HG02884 (cell line): Measurements from ENCODE around the gene DYNLT2.
"Not testable (repeated sequence)": the region's sequence is repeated elsewhere in the genome, so short reads cannot be mapped to it uniquely, and the experiment has no call there.

Experiments used
- ATAC-seq: cut with Tn5 transposase; IDR thresholded peaks from one replicate; pipeline ENCODE4 v1.9.1; 2021; ENCODE audit warnings: mild to moderate bottlenecking, moderate library complexity; ENCODE audit not compliant: unreplicated experiment

Gene DYNLT2

DNA sequence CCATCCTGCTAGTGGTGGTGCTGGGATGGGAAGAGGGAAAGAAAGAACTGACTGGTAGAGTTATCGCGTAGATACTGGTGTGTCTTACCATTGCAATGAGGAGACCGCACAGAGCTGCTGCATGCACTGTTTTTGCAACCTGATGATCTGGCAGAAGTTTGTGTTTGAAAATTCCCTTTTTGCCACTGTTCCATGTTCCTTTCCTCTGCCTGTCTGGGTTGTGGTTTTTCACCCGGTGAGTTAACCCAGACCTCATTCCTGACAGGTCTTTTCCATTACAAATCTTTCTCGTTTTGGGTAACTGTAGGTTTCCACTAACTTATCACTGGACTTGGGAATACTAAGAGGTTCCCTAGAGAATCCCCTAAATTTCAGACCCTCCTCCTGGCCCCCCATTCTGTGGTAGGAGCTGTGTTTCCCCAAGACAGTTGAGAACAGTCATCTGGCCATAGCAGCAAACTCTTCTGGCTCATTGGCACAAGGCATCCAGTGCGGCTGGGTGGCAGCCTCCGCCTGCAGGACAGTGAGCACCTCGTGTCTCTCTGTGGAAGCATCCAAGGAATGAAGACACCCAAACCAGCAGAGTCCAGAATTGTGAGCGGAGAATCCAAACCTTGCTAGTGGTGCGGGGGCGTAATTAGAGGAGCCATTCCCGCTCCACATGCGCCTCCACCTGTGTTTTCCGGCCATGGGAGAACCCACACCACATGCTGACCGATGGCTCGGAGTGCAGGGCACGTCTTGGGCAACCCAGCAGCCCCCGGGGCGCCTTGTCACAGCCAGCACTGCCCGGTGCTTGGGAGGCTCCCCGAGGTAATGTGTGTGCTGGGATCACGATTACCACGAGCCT, 32.8 kb upstream of the DYNLT2 start:
- no peak for ATAC-seq

DNA sequence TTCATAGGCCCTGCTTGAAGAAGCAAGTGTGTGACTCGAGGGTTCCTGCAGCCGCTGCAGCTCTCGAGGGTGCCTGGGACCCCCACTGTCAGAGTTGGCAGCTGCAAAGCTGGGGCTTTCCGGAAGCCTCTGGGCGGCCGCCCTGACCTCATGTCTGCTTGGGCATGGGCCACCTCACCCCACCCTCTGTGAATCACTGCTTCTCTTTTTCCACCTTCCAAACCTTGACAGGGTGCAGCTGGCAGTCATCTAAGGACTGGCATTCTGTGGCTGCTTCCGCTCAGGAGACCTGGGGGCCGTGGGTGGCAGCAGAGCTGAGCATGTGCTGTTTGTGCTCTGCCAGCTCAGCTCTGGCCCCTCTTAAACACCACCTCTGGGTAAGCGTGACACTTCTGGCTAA, 32.0 kb upstream of the DYNLT2 start:
- no peak for ATAC-seq

DNA sequence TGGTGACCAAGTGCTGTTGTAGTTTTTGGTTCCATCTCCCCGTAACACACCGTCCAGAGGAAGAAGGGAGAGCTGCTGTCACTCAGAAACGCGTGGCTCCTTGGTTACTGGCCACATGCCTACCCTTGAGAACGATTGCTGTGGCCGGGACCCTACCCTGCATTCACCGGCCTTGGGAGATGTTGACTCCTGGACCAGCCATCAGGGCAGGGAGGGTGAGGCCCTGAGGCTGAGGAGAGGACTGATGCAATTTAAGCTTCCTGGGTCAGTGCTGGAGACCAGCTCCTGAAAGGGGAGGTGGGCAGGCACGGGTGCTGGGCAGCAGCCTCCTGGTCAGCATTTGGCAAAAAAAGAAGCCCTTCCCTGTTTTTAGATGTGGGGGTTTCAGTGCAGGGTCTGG, 31.6 kb upstream of the DYNLT2 start:
- ATAC-seq, result no peak

DNA sequence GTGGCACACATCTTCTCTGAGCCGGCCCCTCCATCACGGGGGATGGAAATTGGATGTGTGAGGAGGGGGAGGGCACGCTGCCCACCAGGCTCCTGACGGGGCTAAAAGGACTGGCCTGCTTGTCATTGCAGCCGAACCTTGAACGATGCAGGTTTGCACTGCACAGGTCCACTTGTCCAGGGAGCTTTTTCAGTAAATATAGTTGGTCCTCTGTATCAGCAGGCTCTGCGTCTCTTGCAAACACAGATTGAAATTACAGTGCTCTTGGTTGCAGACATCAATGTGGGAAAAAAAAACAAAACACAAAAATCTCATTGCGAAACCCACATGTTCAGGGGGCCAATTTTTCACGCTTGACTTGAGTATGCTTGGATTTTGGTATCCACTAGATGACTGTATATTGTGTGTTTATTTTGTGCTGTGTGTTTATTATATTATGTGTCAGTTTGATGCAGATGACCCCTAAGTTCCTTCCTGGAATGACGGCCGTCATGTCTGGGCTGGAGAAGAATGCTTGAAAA, 29.3 kb upstream of the DYNLT2 start:
- no peak for ATAC-seq

DNA sequence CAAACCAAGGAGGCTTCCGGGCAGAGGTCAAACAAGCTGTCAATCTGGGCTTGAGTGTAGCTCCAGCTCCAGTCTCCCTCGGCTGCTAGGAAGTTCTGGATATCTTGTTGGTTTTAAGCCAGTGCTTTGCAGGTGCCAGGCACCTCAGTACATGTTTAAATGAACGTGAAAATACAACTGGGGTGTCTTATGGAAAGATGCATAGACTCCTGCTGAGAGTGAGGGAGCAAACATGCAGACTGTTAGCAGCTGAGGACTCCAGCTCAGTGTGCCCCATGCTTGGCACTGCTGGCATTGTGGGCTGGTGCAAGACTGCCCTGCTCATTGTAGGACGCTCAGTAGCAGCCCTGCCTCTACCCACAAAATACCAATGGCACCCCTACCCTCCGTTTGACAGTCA, 28.5 kb upstream of the DYNLT2 start:
- no peak for ATAC-seq

DNA sequence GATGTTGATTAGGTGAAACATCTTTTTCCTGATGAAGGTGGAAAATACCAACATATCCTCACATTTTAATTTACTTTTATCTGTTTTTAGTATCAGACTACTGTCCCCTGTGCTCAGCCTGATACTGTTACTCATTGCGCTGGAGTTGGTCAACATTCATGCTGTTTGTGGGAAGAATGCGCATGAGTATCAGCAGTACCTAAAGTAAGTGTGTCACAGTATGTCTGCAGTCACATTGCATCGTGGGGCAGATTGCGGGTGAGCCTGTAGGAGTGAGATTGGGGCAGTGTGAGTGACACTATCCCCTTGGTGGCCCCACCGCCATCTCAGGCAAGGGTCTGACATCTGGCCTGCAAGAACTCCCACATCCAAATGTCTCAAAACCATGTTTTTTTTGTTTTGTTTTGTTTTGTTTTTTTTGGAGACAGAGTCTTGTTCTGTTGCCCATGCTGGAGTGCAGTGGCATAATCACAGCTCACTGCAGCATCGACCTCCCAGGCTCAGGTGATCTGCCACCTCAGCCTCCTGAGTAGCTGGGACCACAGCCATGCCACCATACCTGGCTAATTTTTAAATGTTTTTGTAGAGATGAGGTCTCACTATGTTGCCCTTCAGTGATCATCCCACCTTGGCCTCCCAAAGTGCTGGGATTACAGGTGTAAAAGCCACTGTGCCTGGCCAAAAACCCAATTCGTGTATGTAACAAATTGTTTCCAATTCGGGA, 27.9 kb upstream of the DYNLT2 start:
- no peak for ATAC-seq

DNA sequence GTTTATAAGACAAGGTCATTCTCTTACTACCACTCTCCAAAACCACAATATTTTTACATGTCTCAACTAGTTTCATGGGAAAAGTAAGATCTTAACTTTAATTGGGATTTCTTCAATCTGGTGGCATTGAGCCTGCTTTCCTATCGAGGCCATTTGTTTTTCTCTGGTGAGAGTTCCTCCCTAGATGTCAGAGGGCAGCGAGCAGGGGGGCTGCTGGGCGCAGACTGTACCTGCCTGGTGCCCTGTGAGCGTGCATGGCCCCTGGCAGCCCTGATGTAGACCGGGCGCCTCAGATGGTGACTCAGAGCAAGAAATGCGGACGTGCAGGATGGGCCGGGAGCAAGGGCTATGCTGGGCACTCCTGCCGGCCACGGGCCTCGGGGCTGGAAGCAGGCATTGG, 27.3 kb upstream of the DYNLT2 start:
- no peak for ATAC-seq

DNA sequence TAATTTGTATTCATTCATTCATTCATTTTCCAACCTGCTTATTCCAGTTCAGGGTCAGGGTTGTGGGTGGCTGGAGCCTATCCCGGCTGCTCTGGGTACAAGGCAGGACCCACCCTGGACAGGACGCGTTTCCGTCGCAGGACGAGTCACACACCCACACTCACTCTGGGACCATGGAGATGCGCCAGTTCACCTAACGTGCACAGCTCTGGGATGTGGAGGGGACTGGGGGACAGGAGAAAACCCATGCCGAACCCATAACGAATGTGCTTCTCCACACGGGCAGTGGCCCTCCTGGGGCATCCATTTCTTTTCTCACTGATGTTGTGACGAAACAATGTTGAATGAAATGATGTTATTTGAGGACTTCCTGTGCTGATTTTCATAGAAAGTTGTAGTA, 26.5 kb upstream of the DYNLT2 start:
- no peak for ATAC-seq

DNA sequence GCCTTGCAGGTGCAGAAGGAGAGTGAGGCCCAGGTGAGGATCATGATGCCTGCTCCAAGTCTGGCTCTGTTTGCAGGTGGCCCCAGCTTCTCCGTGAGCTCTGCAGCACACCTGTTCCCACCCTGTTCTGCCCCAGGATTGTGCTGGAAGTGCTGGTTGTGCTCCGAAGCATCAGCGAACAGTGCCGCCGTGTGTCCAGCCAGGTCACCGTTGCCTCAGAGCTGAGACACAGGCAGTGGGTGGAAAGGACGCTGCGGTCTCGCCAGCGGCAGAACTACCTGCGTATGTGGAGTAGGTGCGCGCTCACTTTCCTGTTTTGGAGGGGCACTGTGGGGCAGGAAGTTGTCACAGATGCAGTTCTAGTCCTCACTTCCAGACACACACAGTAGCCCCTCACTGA, 25.0 kb upstream of the DYNLT2 start:
- ATAC-seq, result no peak

DNA sequence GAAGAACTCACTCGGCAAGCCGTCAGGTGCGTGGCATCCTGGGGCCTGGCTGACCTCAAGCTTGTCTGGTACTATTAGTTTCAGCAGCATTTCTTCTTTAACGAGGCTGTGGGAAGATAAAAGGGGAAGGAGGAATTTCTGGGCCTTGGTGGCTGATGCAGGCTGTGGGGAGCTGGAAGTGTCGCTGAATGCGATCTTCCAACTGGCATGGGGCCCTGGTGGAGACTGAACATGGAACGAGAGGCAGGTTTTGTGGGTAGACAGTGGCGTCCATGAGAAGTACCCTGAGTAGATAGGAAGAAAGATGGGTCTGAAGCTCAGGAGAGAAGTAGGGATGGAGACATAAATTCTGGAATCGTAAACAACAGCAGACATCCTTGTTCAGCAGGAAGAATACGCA, 23.9 kb upstream of the DYNLT2 start:
- no peak for ATAC-seq

DNA sequence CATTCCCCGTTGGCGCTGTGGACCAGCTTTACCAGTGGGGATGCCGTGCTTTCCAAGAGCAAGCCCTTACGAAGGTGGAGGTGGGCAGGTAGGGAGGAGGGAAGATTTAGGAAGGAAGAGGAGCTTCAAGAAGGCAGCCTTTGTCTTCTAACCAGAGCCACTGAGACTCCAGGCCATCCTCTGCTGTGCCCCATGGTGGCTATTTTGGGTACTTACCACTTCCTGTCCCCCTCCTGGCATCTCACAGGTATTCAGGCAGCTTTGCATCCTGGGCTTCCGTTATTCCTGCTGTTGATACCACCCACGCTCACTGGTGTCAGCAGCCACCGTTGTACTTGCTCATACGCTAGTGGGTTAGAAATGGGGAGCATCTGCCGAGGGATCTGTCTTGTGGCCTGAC, 23.0 kb upstream of the DYNLT2 start:
- ATAC-seq, result no peak

DNA sequence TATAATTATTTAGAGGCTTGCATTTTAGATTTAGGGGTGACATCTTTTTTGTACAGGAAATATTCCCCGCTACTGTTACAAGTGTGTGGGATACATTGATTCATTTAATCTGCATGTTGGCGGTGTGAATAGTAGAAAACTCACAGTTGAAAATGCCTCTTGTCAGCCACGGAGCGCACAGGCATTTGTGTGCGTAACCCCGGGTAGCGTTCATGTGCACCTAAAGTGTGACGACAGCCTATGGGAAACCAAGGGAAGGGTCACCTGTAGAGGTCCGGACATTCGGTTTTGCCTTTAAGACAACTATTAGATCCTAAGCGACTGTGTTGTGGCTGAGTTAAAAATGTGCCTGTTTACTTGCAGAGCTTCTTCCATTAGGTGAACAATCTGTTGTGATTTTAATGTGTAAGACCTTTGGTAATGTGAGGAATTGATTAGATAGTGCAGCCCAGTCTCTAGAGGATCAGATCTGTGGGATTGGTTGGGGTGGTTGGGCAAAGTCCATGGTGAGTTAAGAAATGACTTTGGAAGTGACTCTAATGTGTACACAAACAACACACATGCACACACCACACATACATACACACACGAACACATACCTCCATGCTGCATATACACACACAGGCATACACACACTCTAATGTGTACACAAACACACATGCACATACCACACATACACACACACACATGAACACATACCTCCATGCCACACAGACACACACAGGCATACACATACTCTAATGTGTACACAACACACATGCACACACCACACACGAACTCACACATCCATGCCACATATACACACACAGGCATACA, 15.8 kb upstream of the DYNLT2 start:
- no peak for ATAC-seq

DNA sequence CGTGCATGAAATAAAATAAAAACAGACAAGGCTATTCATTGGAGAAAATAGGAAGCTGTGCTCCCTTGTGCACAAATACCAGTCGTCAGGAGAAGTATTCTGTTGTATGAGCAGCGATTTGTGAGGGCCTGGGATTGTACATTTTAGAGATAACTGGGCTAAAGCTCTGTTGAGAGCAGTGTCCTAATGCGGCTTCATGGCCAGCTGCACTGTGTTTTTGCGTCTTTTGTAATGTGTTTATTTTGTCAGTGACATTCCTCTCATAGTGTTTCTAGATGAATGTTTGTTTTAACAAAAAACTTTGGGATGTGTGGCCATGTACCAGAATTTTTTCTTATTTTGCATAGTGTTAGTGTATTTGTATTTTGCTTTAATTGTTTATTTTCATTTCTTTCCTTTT, 14.9 kb upstream of the DYNLT2 start:
- ATAC-seq, result no peak

DNA sequence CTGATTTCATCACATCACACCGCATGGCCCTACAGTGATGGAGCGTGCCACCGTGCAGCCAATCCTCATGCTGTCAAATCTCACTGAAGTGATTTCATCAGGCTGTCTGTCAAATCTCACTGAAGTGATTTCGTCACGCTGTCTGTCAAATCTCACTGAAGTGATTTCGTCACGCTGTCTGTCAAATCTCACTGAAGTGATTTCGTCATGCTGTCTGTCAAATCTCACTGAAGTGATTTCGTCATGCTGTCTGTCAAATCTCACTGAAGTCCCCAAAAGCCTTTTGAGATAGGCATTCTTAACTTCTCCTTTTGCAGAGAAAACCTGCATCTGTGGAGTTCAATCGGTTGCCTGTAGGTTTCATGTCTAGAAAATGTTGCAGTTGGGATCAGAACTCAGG, 14.4 kb upstream of the DYNLT2 start:
- not testable (repeated sequence) for ATAC-seq

DNA sequence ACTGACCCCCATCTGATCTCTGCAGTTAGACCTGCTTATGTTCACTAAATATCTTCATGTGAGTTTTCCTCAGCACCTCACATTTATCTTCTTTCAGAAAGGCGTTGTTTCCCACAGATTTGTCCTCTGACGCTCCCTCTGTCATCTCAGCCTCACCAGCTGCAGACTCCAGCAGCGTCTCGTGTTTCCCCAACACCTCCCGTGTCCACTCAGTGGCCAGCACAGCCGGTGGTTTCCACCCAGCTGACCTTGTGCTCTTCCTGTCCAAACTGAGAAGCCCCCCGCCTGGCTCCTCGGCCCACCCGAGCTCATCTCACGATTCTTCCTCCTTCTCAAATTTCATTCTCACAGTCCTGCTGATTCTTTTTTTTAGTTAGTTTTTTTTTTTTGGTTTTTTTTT, 12.5 kb upstream of the DYNLT2 start:
- no peak for ATAC-seq

DNA sequence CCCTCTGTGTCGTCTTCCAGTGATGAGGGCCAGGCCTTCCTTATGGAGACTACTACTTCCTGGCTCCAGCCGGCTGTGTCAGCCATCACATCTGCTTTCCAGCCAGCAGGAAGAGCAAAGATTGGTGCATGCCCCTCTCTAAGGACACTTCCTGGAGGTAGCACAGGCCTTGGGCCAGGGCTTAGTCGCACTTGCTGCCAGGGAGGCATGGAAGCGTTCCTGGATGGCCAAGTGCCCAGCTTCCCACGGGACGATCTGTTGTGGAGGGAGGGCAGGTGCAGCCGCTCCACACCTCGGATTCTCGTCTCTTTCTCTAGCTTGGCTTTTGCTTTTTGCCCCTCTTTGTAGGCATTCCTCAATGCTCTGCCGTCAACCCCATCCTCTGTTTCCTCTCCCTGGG, 11.9 kb upstream of the DYNLT2 start:
- ATAC-seq, result no peak

DNA sequence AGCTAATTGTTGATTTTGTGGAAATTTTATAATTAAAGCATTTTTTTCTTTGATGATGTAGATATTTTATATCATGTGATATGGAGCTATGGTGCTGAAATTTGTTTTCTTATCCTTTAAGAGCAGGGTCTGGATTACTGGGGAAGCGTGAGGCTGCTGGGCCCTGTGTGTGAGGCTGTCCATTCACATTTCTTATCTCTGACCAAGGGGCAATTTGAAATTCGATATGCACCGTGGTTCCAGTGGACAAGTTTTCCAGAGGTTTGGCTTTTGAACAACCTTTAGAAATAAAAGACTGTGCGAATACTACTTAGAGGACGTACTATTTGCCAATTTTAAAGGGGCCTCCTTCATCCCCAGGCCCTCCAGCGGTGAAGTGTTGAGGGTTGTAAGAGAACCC, 3.8 kb upstream of the DYNLT2 start:
- ATAC-seq, result no peak

DNA sequence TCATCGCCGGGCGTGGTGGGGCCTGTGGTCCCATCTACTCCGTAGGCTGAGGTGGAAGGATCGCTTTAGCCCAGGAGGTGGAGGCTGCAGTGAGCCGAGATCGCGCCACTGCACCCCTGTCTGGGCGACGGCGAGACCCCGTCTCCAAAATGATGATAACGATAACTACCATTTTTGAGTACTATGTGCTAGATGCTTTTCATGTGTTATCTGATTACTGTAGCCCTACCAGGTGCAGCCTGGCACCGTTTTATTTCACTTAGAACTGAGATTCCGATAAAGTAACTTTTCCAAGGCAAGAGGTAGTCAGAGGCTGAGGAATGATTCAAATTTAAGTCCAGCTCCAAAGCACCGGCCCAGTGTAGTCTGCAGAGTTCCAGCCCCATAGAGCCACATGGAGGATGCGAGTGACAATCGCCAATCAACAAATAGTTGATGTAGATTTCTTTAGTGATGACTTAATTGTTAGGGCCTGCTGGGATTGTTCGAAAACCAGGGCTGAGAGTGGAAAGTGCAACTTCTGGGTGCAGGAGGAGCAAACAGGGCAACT, 777 bp upstream of the DYNLT2 start:
- no peak for ATAC-seq

DNA sequence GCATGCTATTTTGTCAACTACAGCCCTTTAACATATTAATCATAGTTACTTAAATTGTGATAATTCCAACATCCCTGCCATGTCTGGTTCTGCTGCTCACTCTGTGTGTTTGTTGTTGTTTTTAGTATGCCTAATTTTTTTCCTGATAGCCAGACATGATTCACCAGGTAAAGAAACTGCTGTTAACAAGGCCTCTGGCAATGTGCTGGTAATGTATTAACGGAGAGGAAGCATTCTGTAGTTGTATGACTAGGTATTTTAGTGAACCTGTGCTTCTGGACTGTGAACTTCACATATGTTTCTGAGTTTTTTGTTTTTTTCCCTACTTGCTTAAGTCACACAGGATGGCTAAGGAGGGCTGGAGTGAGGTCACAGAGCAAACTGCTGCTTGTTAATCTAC, 4.8 kb downstream of the DYNLT2 start:
- ATAC-seq, result no peak

DNA sequence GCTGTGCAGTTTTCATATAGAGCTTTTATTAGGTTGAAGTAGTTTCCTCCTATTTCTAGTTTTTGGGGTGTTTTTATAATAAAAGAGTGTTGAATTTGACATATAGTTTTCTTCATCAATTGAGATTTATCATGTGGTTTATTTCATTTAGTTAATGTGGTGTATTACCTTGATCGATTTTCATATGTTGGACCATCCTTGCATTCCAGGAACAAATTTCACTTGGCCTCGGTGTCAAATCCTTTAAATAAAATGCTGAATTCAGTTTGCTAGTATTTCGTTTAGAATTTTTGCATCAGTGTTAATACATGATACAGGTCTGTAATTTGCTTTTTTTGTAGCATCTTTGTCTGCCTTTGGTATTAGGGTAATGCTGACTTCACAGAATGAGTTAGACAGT, 6.0 kb downstream of the DYNLT2 start:
- no peak for ATAC-seq

DNA sequence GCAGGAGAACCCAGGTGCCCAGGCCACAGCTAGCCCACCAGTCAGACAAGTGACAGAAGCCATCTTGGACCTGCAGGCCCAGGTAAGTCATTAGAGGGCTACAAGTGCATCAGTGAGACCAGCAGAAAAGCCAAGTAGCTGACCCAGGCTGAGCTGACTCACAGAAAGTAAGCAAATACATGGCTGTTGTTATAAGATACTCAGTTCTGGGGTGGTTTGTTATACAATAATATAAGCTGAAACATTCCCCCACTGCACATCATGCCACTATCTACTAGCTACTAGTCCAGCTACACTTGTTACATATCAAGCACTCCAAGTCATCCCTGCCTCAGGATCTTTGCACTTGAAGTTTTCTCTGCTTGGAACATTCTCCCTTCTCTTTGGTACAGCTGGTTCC, 10.0 kb downstream of the DYNLT2 start:
- ATAC-seq, result no peak
